GM12875 (cell line): Measurements from ENCODE around the gene SPIN1.

Experiments used
- H3K4me3 ChIP-seq: one replicate; pipeline ENCODE4 v1.5.1; 2011; ENCODE audit warnings: low read depth, low read length, control low read depth
- CTCF ChIP-seq: IDR thresholded peaks from 2 replicates; pipeline ENCODE4 v1.5.1; 2011; ENCODE audit warnings: low read depth, mild to moderate bottlenecking, control low read depth, inconsistent platforms, low read length, moderate library complexity, borderline replicate concordance; ENCODE audit not compliant: insufficient read depth

SPIN1 gene

GRCh38 chr9:88503845-88504764, 115.9 kb downstream of the SPIN1 start:
- no peak for TF ChIP-seq CTCF

GRCh38 chr9:88508326-88508725, 120.1 kb downstream of the SPIN1 start:
- TF ChIP-seq CTCF = no peak
- H3K4me3 ChIP-seq = no peak overlapping the region

More at GRCh38 chr9:88503845-88504764, 115.9 kb downstream of the SPIN1 start:
- H3K4me3 ChIP-seq = no peak overlapping the region

GRCh38 chr9:88511906-88512305, 123.7 kb downstream of the SPIN1 start:
- no peak overlapping the region for H3K4me3 ChIP-seq
- no peak for TF ChIP-seq CTCF

GRCh38 chr9:88514247-88514646, 126.0 kb downstream of the SPIN1 start:
- no peak for TF ChIP-seq CTCF
- H3K4me3 ChIP-seq = no peak overlapping the region

GRCh38 chr9:88521308-88521707, 133.1 kb downstream of the SPIN1 start:
- no peak overlapping the region for H3K4me3 ChIP-seq
- TF ChIP-seq CTCF = no peak

GRCh38 chr9:88522360-88522759, 134.1 kb downstream of the SPIN1 start:
- TF ChIP-seq CTCF = no peak

GRCh38 chr9:88523056-88523455, 134.8 kb downstream of the SPIN1 start:
- no peak overlapping the region for H3K4me3 ChIP-seq
- no peak for TF ChIP-seq CTCF

More at GRCh38 chr9:88522360-88522759, 134.1 kb downstream of the SPIN1 start:
- no peak overlapping the region for H3K4me3 ChIP-seq
